Measurements from ENCODE around the gene SEMA3E.
A peak's percentile ranks its signal among the peaks of the same experiment; 100 is the strongest.

GRCh38 chr7:83410989-83411591, 237.8 kb downstream of the SEMA3E start:
- TF ChIP-seq CTCF (IDR thresholded peaks at IDR 0.05): peak; percentile 68; the same call in 1 of the 2 replicates
- no peak for TF ChIP-seq E2F1 (CRISPR knock-in tag; IDR thresholded peaks at IDR 0.05)
- TF ChIP-seq NFE2L1 (CRISPR knock-in tag; IDR thresholded peaks at IDR 0.05): no peak
- TF ChIP-seq ELF4 (CRISPR knock-in tag; IDR thresholded peaks at IDR 0.05; ENCODE audit: low read depth): no peak
- no peak for TF ChIP-seq NR3C1 (CRISPR knock-in tag; conservative IDR thresholded peaks at IDR 0.05; ENCODE audit: low read depth)
- no peak for TF ChIP-seq SMAD4 (CRISPR knock-in tag; IDR thresholded peaks at IDR 0.05)
- no peak for TF ChIP-seq STAT6 (CRISPR knock-in tag; conservative IDR thresholded peaks at IDR 0.05; ENCODE audit: low read depth)
- no peak for TF ChIP-seq ATF3 (CRISPR knock-in tag; conservative IDR thresholded peaks at IDR 0.05)
- TF ChIP-seq ZNF232 (CRISPR knock-in tag; IDR thresholded peaks at IDR 0.05): no peak
- no peak for TF ChIP-seq MAX (CRISPR knock-in tag; IDR thresholded peaks at IDR 0.05)
- TF ChIP-seq ATF6 (CRISPR knock-in tag; IDR thresholded peaks at IDR 0.05): no peak
